Stomach (tissue), 4 donors: ENCODE measurements around the gene LRP3.

ENCODE experiments used
- EP300 ChIP-seq: sonication (generic); formaldehyde crosslinking; IDR thresholded peaks from one replicate; pipeline ENCODE4 v1.6.1; 2017; ENCODE audit warnings: antibody characterized with exemption
- POLR2A ChIP-seq, 4 donors: fragments of 450-650 bp; IDR thresholded peaks; one replicate each; pipeline ENCODE4 v1.6.1; 2016; ENCODE audit warnings: antibody characterized with exemption in 4 of 4, control low read depth in 2 of 4, mild to moderate bottlenecking in 1 of 4, moderate library complexity in 1 of 4
- POLR2AphosphoS5 ChIP-seq, 3 donors: sonication (generic); formaldehyde crosslinking; IDR thresholded peaks; one replicate each; pipeline ENCODE4 v1.6.1; 2016; ENCODE audit warnings: antibody characterized with exemption in 3 of 3
- TF ChIP-seq, protein P1 (sequence below), 7 experiments: fragments of 450-650 bp in 4 of 7; fragments of 200-600 bp in 3 of 7; sonication (generic) in 3 of 7; IDR thresholded peaks; one replicate each; pipeline ENCODE4 v1.5.1; 2016 to 2019; ENCODE audit warnings: antibody characterized with exemption in 7 of 7, control low read depth in 2 of 7, mild to moderate bottlenecking in 1 of 7

DNA sequence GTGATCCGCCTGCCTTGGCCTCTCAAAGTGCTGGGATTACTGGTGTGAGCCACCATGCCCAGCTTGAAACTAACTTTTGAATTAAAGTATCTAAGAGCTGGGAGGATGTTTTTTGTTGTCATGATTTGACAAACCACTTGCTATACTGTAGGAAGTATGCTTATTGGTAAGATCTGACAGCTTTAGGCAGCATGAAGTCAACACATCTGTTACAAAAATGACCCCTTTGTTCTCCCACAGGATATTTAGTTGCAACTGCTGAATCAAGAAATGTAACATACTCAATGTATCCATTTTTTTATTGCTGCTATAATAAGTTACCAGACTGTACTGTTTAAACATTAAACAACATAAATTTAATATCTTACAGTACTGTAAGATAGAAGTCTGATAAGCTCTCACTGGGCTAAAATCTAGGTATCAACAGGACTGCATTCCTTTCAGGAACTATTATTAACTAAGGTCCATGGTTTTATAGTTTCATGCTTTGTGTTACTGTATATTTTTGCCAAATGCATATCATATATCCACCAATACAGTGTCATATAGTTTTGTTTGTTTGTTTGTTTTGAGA, 22.8 kb upstream of the LRP3 start:
- TF ChIP-seq POLR2A (IDR thresholded peaks at IDR 0.05) (no peak), POLR2AphosphoS5 (IDR thresholded peaks at IDR 0.05) (no peak), EP300 (no peak)
- TF ChIP-seq, protein P1, sequence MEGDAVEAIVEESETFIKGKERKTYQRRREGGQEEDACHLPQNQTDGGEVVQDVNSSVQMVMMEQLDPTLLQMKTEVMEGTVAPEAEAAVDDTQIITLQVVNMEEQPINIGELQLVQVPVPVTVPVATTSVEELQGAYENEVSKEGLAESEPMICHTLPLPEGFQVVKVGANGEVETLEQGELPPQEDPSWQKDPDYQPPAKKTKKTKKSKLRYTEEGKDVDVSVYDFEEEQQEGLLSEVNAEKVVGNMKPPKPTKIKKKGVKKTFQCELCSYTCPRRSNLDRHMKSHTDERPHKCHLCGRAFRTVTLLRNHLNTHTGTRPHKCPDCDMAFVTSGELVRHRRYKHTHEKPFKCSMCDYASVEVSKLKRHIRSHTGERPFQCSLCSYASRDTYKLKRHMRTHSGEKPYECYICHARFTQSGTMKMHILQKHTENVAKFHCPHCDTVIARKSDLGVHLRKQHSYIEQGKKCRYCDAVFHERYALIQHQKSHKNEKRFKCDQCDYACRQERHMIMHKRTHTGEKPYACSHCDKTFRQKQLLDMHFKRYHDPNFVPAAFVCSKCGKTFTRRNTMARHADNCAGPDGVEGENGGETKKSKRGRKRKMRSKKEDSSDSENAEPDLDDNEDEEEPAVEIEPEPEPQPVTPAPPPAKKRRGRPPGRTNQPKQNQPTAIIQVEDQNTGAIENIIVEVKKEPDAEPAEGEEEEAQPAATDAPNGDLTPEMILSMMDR (IDR thresholded peaks at IDR 0.05): no peak
